Erythroblast (primary cell): ENCODE data around the gene CHCHD2.

Source experiments
- GATA1 ChIP-seq: IDR thresholded peaks from 2 replicates; pipeline ENCODE4 v1.6.1; 2011; ENCODE audit warnings: low read depth, mild to moderate bottlenecking, control low read depth, low read length, moderate library complexity
- POLR2A ChIP-seq: IDR thresholded peaks from 2 replicates; pipeline ENCODE4 v1.6.1; 2011; ENCODE audit warnings: mild to moderate bottlenecking, low read length

GRCh38 chr7:56087445-56087844 is 18.8 kb downstream of the CHCHD2 start:
- TF ChIP-seq POLR2A, result no peak
- TF ChIP-seq GATA1, result no peak
